B cell (primary cell): Measurements from ENCODE around the gene CPNE2. TPM values are rescaled to one million over a fixed set of nuclear protein-coding genes. Genes with fewer than 3 reads are reported as not detected.

Experiments
- ATAC-seq: fragments of 200-7000 bp; cut with Tn5 transposase; one replicate; pipeline ENCODE4 v1.10.0; 2021; ENCODE audit warnings: low read depth, mild to moderate bottlenecking, moderate number of reproducible peaks, moderate library complexity
- CTCF ChIA-PET: fragments of 350-600 bp; sonication (Branson Sonifier 250); formaldehyde crosslinking; loops from one replicate; lab custom pipeline; 2021; ENCODE audit warnings: antibody characterized with exemption, inconsistent platforms; lab: Charles Lee
- POLR2A ChIA-PET: fragments of 350-600 bp; sonication (Branson Sonifier 250); formaldehyde crosslinking; loops from one replicate; lab custom pipeline; 2021; ENCODE audit warnings: antibody characterized with exemption; lab: Charles Lee
- DNase-seq: peaks from one replicate; pipeline ENCODE4 v3.0.0; 2013
- H2AFZ ChIP-seq: 2 replicates; pipeline ENCODE4 v1.6.1; 2012; ENCODE audit warnings: mild to moderate bottlenecking, low read depth, low read length; ENCODE audit not compliant: insufficient read depth, poor library complexity, severe bottlenecking
- H3K27ac ChIP-seq, 2 donors: 1 replicate in 1 of 2; 2 replicates in 1 of 2; pipeline ENCODE4 v1.5.1; 2012 to 2013; ENCODE audit warnings: low read length in 2 of 2, mild to moderate bottlenecking in 2 of 2, moderate library complexity in 1 of 2
- H3K27me3 ChIP-seq, 4 experiments: fragments of 200-600 bp in 1 of 4; sonication (generic) in 1 of 4; replicated peaks in 1 of 4; 1 replicate in 2 of 4; 2 replicates in 2 of 4; pipeline versions ENCODE4 v1.6.1 to v1.7.0; 2013 to 2016; ENCODE audit warnings: low read length in 3 of 4, mild to moderate bottlenecking in 2 of 4, mixed read lengths in 1 of 4, moderate library complexity in 1 of 4; ENCODE audit not compliant: insufficient read depth in 4 of 4, control insufficient read depth in 3 of 4; ENCODE audit errors: control extremely low read depth in 1 of 4
- H3K36me3 ChIP-seq, 2 experiments: replicated peaks in 1 of 2; 1 replicate in 1 of 2; 2 replicates in 1 of 2; pipeline versions ENCODE4 v1.6.1 to v1.7.1; 2013; ENCODE audit warnings: low read length in 1 of 2; ENCODE audit not compliant: insufficient read depth in 2 of 2, control insufficient read depth in 1 of 2; ENCODE audit errors: control extremely low read depth in 1 of 2, extremely low read depth in 1 of 2
- H3K4me1 ChIP-seq, 2 donors: fragments of 200-600 bp in 1 of 2; sonication (generic) in 1 of 2; 1 replicate in 1 of 2; 2 replicates in 1 of 2; pipeline versions ENCODE4 v1.5.1 to v1.6.1; 2013 to 2017; ENCODE audit warnings: low read length in 2 of 2; ENCODE audit not compliant: control insufficient read depth in 2 of 2, insufficient read depth in 2 of 2
- H3K4me2 ChIP-seq: replicated peaks from 2 replicates; pipeline ENCODE3; 2012; ENCODE audit warnings: mild to moderate bottlenecking, low read depth, low read length; ENCODE audit not compliant: poor library complexity, severe bottlenecking
- H3K4me3 ChIP-seq, 5 experiments: fragments of 200-600 bp in 1 of 5; sonication (generic) in 1 of 5; 1 replicate in 3 of 5; 2 replicates in 2 of 5; pipeline versions ENCODE4 v1.5.1 to v1.7.0; 2011 to 2016; ENCODE audit warnings: low read length in 4 of 5, mild to moderate bottlenecking in 4 of 5, low read depth in 2 of 5, control low read depth in 1 of 5, moderate library complexity in 1 of 5; ENCODE audit not compliant: insufficient read depth in 1 of 5; ENCODE audit errors: control extremely low read depth in 1 of 5, extremely low read depth in 1 of 5
- H3K79me2 ChIP-seq: fragments of 200-600 bp; sonication (generic); one replicate; pipeline ENCODE4 v1.6.0; 2016; ENCODE audit warnings: low read length; ENCODE audit not compliant: control insufficient read depth, insufficient read depth
- H3K9ac ChIP-seq: fragments of 200-600 bp; sonication (generic); 2 replicates; pipeline ENCODE4 v1.6.1; 2017; ENCODE audit warnings: mild to moderate bottlenecking, low read length, moderate library complexity
- H3K9me3 ChIP-seq, 3 donors: one replicate each; pipeline versions ENCODE4 v1.6.1 to v1.7.1; 2013; ENCODE audit warnings: low read length in 2 of 3; ENCODE audit not compliant: control insufficient read depth in 2 of 3, insufficient read depth in 1 of 3; ENCODE audit errors: control extremely low read depth in 1 of 3
- H4K20me1 ChIP-seq: 2 replicates; pipeline ENCODE4 v1.6.0; 2012; ENCODE audit warnings: mild to moderate bottlenecking, low read length; ENCODE audit not compliant: insufficient read depth, control insufficient read depth, poor library complexity, severe bottlenecking
- H3K27ac Mint-ChIP-seq: one replicate; pipeline ENCODE4 v1.8.0; 2021; ENCODE audit warnings: mixed read lengths
- H3K27me3 Mint-ChIP-seq: one replicate; pipeline ENCODE4 v1.8.0; 2021; ENCODE audit warnings: mixed read lengths
- H3K4me1 Mint-ChIP-seq: one replicate; pipeline ENCODE4 v1.8.0; 2021; ENCODE audit warnings: mixed read lengths
- H3K4me3 Mint-ChIP-seq: one replicate; pipeline ENCODE4 v1.8.0; 2021; ENCODE audit warnings: mixed read lengths
- H3K9me3 Mint-ChIP-seq: one replicate; pipeline ENCODE4 v1.8.0; 2022; ENCODE audit warnings: mixed read lengths; ENCODE audit not compliant: insufficient read depth
- EZH2 ChIP-seq: IDR thresholded peaks from 2 replicates; pipeline ENCODE4 v1.6.1; 2012; ENCODE audit warnings: borderline replicate concordance, low read depth, mild to moderate bottlenecking, moderate library complexity, low read length; ENCODE audit not compliant: insufficient read depth, poor library complexity, severe bottlenecking
- WGBS: methylation state at CpG from one replicate; pipeline ENCODE4 v1.1.5; 2013; ENCODE audit warnings: missing lambda C conversion rate; ENCODE audit not compliant: insufficient coverage; 5-methylcytosine and 5-hydroxymethylcytosine counted together
- intact Hi-C: fragments of 100-400 bp; cut with micrococcal nuclease; formaldehyde crosslinking; loops from one replicate; pipeline ENCODE4 v1.10.0; 2022
- polyA plus RNA-seq: library from polyadenylated mRNA; depleted of rRNA; stranded (reverse); fragments of >200 nt; gene quantifications from 2 replicates; pipeline ENCODE4 v1.2.3, GENCODE V29; 2012
- total RNA-seq, 2 donors: library from RNA; stranded (reverse); fragments of 120-200 nt in 1 of 2; gene quantifications; 1 replicate in 1 of 2; 2 replicates in 1 of 2; pipeline versions ENCODE4 v1.2.3 to v1.2.4, GENCODE V29; 2013 to 2022
- TF ChIP-seq, protein P1 (sequence below): fragments of 200-600 bp; IDR thresholded peaks from one replicate; pipeline ENCODE4 v1.8.0; 2022; ENCODE audit warnings: antibody characterized with exemption, mild to moderate bottlenecking

CPNE2 gene
- total and polyA plus RNA-seq, 2 donors (not counting 1 experiment from before 2014, with no cell fraction given): 1.5 to 2.9 TPM

DNA sequence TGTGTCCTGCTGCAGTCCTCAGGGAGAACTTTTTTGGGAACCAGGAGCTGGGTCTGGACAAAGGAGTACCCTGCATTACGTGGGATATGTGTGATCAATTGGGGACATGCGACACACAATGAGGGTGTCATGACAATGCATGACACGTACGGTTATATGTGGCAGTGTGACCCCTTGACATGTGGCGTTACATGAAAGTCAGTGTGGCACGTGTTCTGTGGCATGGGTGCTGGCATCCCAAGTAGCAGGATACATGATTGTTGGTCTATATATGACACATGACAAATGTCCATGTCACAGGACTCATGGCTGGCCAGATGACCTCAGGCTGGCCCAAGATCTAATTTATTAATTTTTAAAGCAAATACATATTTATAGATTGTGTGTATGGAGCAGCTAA, 9.7 kb upstream of the CPNE2 start:
- CTCF ChIA-PET: interaction anchor here (1.4 to 5.0 kb wide), 8 partner anchors 10 to 289 kb away, joined by 4 to 42 read pairs (median 10); partner anchors contain the start of gene CPNE2

DNA sequence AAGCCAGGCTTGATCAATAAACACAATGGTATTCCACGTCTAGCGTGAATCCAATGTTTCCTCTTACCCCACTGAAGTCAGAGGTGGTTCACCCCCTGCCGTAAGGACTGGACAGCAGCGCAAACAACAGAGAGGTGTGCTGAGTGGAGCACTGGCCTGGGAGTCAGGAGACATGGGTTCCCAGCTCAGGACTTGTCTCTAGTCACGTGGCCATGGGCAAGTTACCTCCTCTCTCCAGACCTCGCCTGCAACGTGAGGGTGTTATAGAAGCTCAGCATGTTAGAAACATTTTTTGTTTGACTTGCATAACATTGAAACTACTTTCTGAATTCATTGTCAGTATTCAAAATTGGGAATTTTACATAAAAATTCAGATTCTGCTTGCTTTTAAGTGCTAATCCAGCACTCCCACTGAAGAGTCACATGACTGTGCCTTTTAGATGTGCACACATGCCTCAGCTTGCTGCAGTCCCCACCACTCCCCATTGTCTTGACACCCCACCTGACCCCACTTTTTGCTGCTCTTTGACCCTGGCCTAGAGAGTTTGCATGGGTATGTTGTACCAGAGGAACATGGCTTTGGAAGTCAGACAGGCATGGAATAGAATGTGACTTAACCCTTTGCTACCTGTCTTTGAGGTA, 8.8 kb upstream of the CPNE2 start:
- peaks cover 4 to 8% of the 10 kb centered on the region in 2 donors for H3K4me1 ChIP-seq

More for the DNA sequence above, 9.7 kb upstream of the CPNE2 start:
- no peak overlapping the region for H3K27ac Mint-ChIP-seq
- POLR2A ChIA-PET: interaction anchor here (0.6 kb wide), 1 partner anchor 160 kb away, joined by 5 read pairs; no protein-coding TSS in a partner anchor
- H3K36me3 ChIP-seq: peaks cover 0 to 48% of the 10 kb centered on the region in 2 experiments
- H2AFZ ChIP-seq: no peak overlapping the region
- H3K4me3 ChIP-seq: no peak overlapping the region
- H3K27ac ChIP-seq: no peak overlapping the region
- TF ChIP-seq EZH2: no peak
- TF ChIP-seq, protein P1, sequence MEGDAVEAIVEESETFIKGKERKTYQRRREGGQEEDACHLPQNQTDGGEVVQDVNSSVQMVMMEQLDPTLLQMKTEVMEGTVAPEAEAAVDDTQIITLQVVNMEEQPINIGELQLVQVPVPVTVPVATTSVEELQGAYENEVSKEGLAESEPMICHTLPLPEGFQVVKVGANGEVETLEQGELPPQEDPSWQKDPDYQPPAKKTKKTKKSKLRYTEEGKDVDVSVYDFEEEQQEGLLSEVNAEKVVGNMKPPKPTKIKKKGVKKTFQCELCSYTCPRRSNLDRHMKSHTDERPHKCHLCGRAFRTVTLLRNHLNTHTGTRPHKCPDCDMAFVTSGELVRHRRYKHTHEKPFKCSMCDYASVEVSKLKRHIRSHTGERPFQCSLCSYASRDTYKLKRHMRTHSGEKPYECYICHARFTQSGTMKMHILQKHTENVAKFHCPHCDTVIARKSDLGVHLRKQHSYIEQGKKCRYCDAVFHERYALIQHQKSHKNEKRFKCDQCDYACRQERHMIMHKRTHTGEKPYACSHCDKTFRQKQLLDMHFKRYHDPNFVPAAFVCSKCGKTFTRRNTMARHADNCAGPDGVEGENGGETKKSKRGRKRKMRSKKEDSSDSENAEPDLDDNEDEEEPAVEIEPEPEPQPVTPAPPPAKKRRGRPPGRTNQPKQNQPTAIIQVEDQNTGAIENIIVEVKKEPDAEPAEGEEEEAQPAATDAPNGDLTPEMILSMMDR: no peak
- no peaks in the 10 kb centered on the region for H3K79me2 ChIP-seq
- H3K4me2 ChIP-seq: no peak overlapping the region
- H3K27me3 ChIP-seq: no peaks in the 10 kb centered on the region
- H4K20me1 ChIP-seq: no peaks in the 10 kb centered on the region
- H3K4me1 ChIP-seq: peaks cover 4 to 8% of the 10 kb centered on the region in 2 donors
- peaks cover 11% of the 10 kb centered on the region for H3K4me1 Mint-ChIP-seq
- H3K4me3 Mint-ChIP-seq: no peak overlapping the region
- no peak overlapping the region for H3K9ac ChIP-seq
- ATAC-seq (no peak), DNase-seq (no peak)
- H3K27me3 Mint-ChIP-seq: no peaks in the 10 kb centered on the region
- intact Hi-C loops: loop anchor here (5.0 kb wide), 1 partner anchor 220 kb away; no protein-coding TSS in a partner anchor
- 84% methylated on average over 6 of the region's 6 CpGs for WGBS
- H3K9me3 ChIP-seq: no peaks in the 10 kb centered on the region
- no peaks in the 10 kb centered on the region for H3K9me3 Mint-ChIP-seq

More for the DNA sequence above, 8.8 kb upstream of the CPNE2 start:
- Histone ChIP-seq H3K79me2 (no peaks in the 10 kb centered on the region), H3K27ac (no peak overlapping the region), H3K4me2 (no peak overlapping the region), H3K27me3 (no peaks in the 10 kb centered on the region), H3K9ac (no peak overlapping the region), H3K4me3 (no peak overlapping the region), H3K9me3 (no peaks in the 10 kb centered on the region), H4K20me1 (no peaks in the 10 kb centered on the region), H2AFZ (no peak overlapping the region), H3K36me3 (peaks cover 0 to 41% of the 10 kb centered on the region in 2 experiments)
- TF ChIP-seq EZH2: no peak
- TF ChIP-seq, protein P1: no peak
- no peak overlapping the region for H3K4me3 Mint-ChIP-seq
- H3K4me1 Mint-ChIP-seq: peaks cover 11% of the 10 kb centered on the region
- 83% methylated on average over 5 of the region's 7 CpGs for WGBS
- ATAC-seq (no peak), DNase-seq (no peak)
- intact Hi-C loops: loop anchor here (1.0 to 5.0 kb wide), 2 partner anchors 85 to 219 kb away; no protein-coding TSS in a partner anchor
- CTCF ChIA-PET: interaction anchor here (0.8 to 5.0 kb wide), 20 partner anchors 10 to 290 kb away, joined by 3 to 42 read pairs (median 5); partner anchors contain the start of gene CPNE2
- H3K9me3 Mint-ChIP-seq: no peaks in the 10 kb centered on the region
- no peak overlapping the region for H3K27ac Mint-ChIP-seq
- POLR2A ChIA-PET: no interaction called here
- H3K27me3 Mint-ChIP-seq: no peaks in the 10 kb centered on the region
